Skeletal muscle cell (primary cell): ENCODE measurements around the gene ACTMAP.

ENCODE experiments used
- DNase-seq: peaks from one replicate; pipeline ENCODE4 v3.0.0-alpha.2; 2010; ENCODE audit warnings: low read depth
- H3K4me3 ChIP-seq: 2 replicates; pipeline ENCODE4 v1.5.1; 2011; ENCODE audit warnings: low read depth, mild to moderate bottlenecking, control low read depth, low read length, moderate library complexity

Gene ACTMAP

DNA sequence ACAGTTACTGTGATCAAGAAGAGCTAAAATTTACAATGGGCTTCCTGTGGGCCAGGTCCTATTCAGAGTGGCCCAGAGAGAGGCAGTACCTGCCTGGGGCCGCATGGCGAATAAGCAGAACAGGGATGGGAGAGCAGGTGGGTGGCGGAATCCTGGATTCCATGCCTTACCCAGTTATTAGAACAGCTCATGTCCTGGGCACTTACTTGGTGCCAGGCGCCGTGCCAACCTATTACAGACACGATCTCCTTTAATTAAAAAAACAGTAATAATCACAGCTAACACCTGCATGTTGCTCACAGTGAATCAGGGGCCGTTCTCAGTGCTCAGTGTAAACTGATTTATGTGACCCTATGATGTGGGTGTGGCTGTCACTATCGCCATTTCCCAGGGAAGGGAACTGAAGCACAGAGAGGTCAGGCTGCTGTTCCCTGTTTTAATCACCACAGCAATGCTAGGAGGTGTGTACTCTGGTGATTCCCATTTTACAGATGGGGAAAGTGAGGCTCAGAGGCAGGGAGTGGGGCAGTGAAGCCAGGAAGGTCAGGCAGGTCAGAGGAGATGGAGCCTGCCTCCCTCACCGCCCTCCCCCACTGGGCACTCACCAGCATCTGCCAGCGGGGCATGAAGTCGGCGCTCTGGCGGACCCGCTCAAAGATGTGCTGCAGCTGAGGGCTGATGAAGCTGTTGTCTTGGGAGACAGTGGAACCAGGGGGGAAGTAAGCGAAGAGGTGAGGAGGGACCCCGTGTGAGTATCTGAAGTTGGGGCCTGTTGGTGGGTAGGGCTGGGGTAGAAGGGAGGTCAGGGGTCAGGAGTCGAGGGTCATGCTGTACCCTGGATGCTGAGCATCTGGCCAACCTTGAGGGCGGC is 45.6 kb downstream of the ACTMAP start:
- no peak overlapping the region for H3K4me3 ChIP-seq
- DNase-seq = no peak

DNA sequence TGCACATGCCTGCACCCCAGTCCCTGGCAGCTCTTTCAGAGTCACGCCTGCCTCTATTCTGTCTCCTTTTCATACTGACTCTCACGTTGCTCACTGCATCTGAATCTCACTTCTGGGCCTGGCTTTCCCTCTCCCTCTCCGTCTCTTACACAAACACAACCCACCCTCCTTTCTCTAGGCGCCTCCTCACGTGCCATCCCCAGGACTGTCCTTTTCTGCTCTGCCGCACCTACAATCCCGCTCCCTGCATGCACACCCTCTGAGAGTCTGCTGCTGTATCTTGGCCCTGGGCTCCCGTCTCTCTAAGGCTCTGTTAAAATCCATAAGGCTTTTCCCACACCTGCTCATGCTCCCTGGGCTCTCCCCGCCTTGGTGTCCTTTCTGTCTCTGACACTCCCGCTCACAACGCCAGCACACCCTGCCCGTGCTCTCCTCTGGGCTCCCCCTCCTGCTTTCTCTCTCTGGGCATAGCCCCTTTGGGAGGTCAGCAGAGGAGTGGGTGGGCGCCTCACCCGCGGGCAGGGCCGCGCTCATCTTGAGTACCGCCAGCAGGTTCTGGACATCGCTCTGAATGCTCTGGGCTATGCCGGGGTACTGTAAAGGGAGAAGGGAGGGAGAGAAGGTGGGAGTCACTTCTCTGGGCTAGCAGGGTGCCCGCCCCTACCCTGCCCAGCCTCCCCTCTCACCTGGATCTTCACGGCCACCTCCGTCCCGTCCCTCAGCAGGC is 47.1 kb downstream of the ACTMAP start:
- DNase-seq = no peak
- H3K4me3 ChIP-seq = no peak overlapping the region

DNA sequence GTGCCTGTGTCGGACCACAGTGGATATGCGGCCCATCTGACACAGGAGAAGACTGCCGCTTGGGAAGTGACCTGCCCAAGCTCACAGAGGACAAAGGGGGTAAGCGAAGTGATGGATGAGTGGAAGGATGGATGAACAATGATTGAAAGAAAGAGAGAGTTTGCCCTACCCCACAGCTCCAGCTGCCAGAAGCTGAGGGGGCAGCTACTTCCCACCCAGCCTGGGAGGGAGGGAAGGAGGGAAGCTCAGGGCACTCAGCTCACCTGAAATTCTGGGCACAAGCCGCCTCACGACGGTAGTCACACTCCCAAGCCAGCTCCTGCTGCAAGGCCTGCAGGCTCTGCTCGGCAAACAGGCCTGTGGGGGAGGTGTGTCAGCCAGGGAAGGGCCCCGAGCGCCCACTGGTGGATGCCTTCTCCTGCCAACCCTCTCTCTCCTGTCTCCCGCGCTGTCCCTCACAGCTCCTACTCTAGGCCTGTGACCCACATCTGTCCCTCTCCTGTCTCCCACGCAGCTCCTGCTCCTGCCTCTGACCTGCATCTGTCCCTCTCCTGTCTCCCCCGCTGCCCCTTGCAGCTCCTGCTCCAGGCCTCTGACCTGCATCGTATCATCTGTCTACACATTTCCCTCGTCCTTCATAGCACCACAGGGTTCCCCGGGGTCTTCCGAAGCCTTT is 47.8 kb downstream of the ACTMAP start:
- no peak for DNase-seq
- H3K4me3 ChIP-seq = no peak overlapping the region

DNA sequence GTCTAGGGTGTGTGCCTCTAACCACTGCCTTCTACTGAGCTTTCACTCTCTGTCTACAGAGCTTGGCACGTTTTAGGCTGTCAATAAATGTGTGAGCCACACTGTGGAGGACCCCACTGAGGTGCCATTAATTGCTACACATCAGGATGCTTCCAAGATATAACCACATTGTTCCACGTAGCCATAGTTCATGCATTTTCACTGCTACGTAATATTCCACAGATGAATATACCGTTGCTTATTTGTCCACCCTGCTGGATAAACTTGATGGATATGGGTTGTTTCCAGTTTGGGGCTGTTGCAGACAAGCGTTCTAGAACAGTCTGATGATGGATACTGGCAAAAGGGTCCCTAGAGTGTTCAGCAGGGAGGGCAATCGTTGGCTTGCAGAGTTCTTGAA is 48.5 kb downstream of the ACTMAP start:
- DNase-seq = no peak
- no peak overlapping the region for H3K4me3 ChIP-seq

DNA sequence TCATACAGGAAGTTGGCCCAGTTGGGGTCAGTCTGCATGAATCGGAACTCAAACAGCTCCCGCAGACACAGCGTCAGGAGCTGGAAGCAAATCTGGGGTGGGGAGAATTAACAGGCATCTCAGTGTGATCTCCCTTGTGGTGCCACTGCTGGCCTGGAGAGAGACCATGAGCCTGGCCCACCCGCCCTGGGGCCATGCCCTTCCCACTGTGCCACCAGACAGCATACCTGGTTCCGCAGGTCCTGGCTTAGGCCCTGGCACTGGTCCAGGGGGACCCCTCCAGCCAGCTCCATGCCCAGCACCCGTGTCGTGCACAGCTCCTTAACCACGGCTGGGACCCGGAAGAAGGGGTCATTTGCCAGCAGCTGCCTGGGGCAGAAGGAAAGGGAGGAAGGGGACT is 50.2 kb downstream of the ACTMAP start:
- no peak overlapping the region for H3K4me3 ChIP-seq
- DNase-seq = no peak

DNA sequence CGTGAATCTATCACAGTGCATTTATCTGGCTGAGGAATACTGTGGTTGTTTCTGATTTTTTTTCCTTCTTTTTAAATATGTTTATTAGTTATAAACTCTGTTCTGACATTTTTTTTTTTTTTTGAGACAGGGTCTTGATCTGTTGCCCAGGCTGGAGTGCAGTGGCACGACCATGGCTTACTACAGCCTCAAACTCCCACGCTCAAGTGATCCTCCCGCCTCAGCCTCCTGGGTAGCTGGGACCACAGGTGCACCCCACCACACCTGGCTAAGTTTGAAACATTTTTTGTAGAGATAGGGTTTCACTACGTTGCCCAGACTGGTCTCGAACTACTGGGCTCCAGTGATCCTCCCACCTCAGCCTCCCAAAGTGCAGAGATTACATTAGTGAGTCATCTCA is 53.3 kb downstream of the ACTMAP start:
- no peak for DNase-seq
- H3K4me3 ChIP-seq = no peak overlapping the region

DNA sequence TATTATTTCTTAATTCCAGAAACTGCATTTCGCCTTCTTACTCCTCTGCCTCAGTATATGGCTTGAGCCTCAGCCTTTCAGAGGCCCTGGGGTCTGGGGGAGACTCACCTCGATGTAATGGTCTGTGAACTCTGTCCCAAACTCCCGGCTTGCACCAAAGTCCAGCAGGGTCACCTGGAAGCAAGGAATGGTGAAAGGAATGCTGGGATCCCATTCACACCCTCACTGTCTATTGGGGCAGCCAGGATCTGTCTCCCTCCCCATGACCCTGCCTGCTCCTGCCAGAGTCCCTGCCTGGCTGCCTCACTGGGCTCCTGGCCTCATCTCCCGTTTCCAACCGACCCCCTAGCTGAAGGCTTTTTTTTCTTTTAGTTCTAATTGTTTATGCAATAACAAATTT is 54.4 kb downstream of the ACTMAP start:
- no peak overlapping the region for H3K4me3 ChIP-seq
- no peak for DNase-seq

DNA sequence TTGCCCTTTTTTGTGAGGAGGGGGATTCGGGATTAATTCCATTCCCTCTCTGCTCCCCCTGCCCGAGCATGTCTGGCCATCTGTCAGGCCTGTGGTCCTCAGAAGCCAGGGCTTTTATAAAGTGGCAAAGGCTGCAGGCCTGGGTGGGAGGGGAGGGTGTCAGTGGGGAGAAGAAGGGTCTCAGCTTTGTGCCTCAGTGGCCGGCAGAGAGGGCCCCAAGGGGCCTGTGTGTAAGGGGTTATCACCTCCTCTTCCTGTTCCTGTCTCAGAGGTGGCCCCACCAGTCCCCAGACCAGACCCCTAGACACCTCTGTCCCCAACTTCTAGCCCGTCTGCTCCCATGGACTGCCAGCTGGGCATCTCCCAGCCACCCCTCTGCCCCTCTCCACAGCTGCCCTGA is 56.4 kb downstream of the ACTMAP start:
- no peak for DNase-seq
- no peak overlapping the region for H3K4me3 ChIP-seq

DNA sequence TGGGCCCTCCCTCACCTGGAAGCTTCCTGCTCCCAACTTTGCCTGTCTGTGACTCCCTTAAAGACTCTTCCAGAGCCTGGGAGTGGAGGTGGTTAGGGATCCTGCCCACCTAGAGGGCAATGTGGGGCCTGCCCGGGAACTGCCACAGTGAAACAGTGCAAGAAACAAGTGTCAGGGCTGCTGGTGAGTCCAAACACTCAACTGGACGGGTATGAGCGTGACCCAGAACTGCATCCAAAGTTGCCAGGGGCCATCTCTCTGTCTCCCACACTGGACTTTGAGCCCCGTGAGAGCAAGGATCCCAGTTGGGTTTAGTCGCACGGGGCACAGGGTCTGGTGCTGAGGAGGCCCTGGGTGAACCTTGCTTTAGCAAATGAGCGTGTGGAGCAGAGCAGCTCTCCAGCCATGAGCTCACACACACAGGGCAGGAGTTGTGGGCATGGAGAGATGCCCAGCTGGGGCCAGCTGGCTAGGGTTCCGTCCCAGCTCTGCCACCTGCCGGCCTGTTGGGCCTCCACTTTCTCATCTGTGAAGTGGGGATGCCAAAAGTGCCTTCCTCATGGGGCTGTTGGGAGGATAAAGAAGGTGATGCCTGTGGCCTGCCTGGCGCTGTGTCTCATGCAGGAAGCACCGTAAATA is 57.0 kb downstream of the ACTMAP start:
- DNase-seq = no peak
- no peak overlapping the region for H3K4me3 ChIP-seq

DNA sequence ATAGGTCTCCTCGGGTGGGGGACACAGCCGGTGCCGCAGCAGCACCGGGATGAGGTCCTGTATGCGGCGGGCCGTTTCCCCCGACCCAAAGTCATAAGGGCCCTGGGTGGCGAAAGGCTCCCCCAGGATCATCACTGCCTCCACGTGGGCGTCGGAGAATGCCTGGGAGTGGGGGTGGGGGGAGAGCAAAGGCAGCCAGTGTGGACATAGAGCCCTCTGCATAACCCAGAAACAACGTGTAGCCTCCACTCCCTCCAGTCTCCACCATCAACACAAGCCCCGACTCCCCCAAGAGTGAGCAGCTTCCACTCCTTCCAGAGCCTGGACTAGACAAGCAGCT is 58.1 kb downstream of the ACTMAP start:
- no peak for DNase-seq
- H3K4me3 ChIP-seq = no peak overlapping the region

DNA sequence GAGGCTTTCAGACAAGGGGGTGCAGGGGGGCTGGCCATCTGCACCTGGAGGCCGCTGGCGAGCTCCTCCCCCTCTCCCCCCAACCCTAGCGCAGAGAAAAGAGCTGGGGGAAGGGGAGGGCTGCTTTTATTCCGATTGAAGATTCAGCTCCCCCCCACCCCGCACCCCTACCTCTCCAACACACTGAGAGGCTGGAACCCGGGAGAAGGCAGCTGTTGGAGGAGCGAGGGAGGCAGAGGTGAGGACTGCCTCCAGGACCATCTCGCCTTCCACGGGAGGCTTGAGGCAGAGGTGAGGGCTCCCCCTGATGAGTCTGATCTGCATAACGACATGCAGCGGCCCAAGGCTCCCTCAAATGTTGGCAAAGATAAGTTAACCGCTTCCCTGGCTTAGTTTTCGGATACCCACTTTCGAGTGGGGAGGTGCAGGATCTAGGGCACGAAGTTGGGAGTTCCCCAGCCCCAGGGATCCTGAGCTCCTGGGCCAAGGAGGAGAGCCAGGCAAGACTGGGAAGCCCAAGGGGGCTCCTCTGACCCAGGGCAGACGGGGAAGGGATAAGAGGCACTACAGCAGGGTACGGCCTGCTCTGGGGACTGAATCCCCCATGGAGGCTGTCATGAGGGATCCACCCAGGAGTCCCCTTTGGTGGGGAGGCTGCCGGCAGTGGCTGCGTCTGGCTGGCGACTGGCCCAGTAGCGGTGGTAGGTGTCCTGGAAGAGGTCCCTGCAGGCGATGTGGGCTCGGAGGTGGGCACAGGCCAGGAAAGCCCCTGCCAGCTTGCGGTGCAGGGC is 58.7 kb downstream of the ACTMAP start:
- H3K4me3 ChIP-seq = no peak overlapping the region
- no peak for DNase-seq
